HepG2 (cell line): ENCODE results near the gene NRG3. TPM values are rescaled to one million over a fixed set of nuclear protein-coding genes. Genes with fewer than 3 reads are reported as not detected.

ENCODE experiments used
- ATAC-seq: fragments of 200-7000 bp; cut with Tn5 transposase; 3 replicates; pipeline ENCODE4 v1.9.1; 2020; ENCODE audit warnings: mild to moderate bottlenecking, moderate library complexity
- BruUV-seq: library from RNA; stranded (reverse); fragments of 400-500 nt; replicated peaks from 2 replicates; lab custom pipeline; 2021; lab: Mats Ljungman, UMichigan
- CTCF ChIA-PET: fragments of 300-600 bp; formaldehyde crosslinking; extraction: SDS; loops from one replicate; lab custom pipeline; 2021; ENCODE audit warnings: low total read pairs, inconsistent platforms, low intra/inter-chr PET ratio; lab: Yijun Ruan, JAX
- POLR2A ChIA-PET: fragments of 350-600 bp; sonication (Branson Sonifier 250); formaldehyde crosslinking; loops from one replicate; lab custom pipeline; 2020; ENCODE audit warnings: antibody characterized with exemption, inconsistent platforms; lab: Yijun Ruan, JAX
- DNase-seq: peaks from one replicate; pipeline ENCODE4 v3.0.0-alpha.2; 2015; ENCODE audit warnings: low spot score
- FAIRE-seq: peaks from 3 replicates; lab custom pipeline; 2011; peaks lifted over from hg19 to GRCh38; lab: Jason Lieb, UNC
- H2AFZ ChIP-seq: one replicate; pipeline ENCODE4 v1.6.1; 2011; ENCODE audit warnings: low read length, inconsistent platforms
- H3K27ac ChIP-seq: fragments of 300-600 bp; 3 replicates; pipeline ENCODE4 v1.8.0; 2011; ENCODE audit warnings: mixed run types, mild to moderate bottlenecking, mixed read lengths, low read length, inconsistent platforms; ENCODE audit not compliant: insufficient read depth; ENCODE audit errors: extremely low read length
- H3K27me3 ChIP-seq, 2 experiments: fragments of 200-600 bp in 1 of 2; 2 replicates in 1 of 2; 3 replicates in 1 of 2; pipeline versions ENCODE4 v1.6.0 to v1.8.0; 2011; ENCODE audit warnings: low read length in 2 of 2, mild to moderate bottlenecking in 2 of 2, moderate library complexity in 2 of 2, inconsistent platforms in 1 of 2; ENCODE audit not compliant: insufficient read depth in 2 of 2, control insufficient read depth in 1 of 2
- H3K36me3 ChIP-seq, 2 experiments: fragments of 200-600 bp in 1 of 2; replicated peaks in 1 of 2; 2 replicates in 1 of 2; 3 replicates in 1 of 2; pipeline versions ENCODE4 v1.5.1 to v1.8.0; 2011; ENCODE audit warnings: low read length in 2 of 2, inconsistent platforms in 1 of 2; ENCODE audit not compliant: insufficient read depth in 2 of 2, control insufficient read depth in 1 of 2
- H3K4me1 ChIP-seq: 2 replicates; pipeline ENCODE4 v1.5.1; 2012; ENCODE audit warnings: low read length, inconsistent platforms; ENCODE audit not compliant: insufficient read depth
- H3K4me2 ChIP-seq: 2 replicates; pipeline ENCODE4 v1.6.0; 2011; ENCODE audit warnings: low read depth, low read length, inconsistent platforms
- H3K4me3 ChIP-seq, 3 experiments: fragments of 200-600 bp in 1 of 3; sonication (generic), shearing (Covaris generic) in 1 of 3; replicated peaks in 1 of 3; 2 replicates each; pipeline ENCODE4 v1.5.1; 2011 to 2016; ENCODE audit warnings: low read length in 3 of 3, inconsistent platforms in 2 of 3, low read depth in 2 of 3, mild to moderate bottlenecking in 2 of 3, control low read depth in 1 of 3, mixed read lengths in 1 of 3; ENCODE audit not compliant: insufficient read depth in 1 of 3
- H3K79me2 ChIP-seq: one replicate; pipeline ENCODE4 v1.6.1; 2011; ENCODE audit warnings: low read length, inconsistent platforms; ENCODE audit not compliant: insufficient read depth
- H3K9ac ChIP-seq: 2 replicates; pipeline ENCODE4 v1.6.0; 2011; ENCODE audit warnings: mild to moderate bottlenecking, low read depth, low read length, inconsistent platforms; ENCODE audit not compliant: insufficient read depth
- H3K9me3 ChIP-seq: 2 replicates; pipeline ENCODE4 v1.5.1; 2012; ENCODE audit warnings: mild to moderate bottlenecking, low read length
- H4K20me1 ChIP-seq: 2 replicates; pipeline ENCODE4 v1.6.0; 2011; ENCODE audit warnings: inconsistent platforms, mild to moderate bottlenecking, low read length, moderate library complexity; ENCODE audit not compliant: insufficient read depth
- FOSL1 ChIP-seq: sonication (generic); formaldehyde crosslinking; IDR thresholded peaks from 2 replicates; pipeline ENCODE4 v1.9.0; 2021; ENCODE audit warnings: missing genetic modification reagents, borderline replicate concordance
- FOXC1 ChIP-seq: sonication (generic); formaldehyde crosslinking; IDR thresholded peaks from 2 replicates; pipeline ENCODE4 v1.8.0; 2022; ENCODE audit warnings: mild to moderate bottlenecking, missing genetic modification reagents, borderline replicate concordance
- IRX3 ChIP-seq: sonication (generic); formaldehyde crosslinking; IDR thresholded peaks from 2 replicates; pipeline ENCODE4 v1.8.1; 2023; ENCODE audit warnings: mild to moderate bottlenecking, low read depth, missing genetic modification reagents, borderline replicate concordance
- KLF12 ChIP-seq: sonication (generic); formaldehyde crosslinking; IDR thresholded peaks from 2 replicates; pipeline ENCODE4 v1.4.0; 2020; ENCODE audit warnings: missing genetic modification reagents, borderline replicate concordance
- RXRB ChIP-seq: IDR thresholded peaks from 2 replicates; pipeline ENCODE4 v1.6.1; 2016; ENCODE audit warnings: borderline replicate concordance, missing genetic modification reagents, missing compliant biosample characterization
- SMAD3 ChIP-seq: sonication (generic); formaldehyde crosslinking; IDR thresholded peaks from 2 replicates; pipeline ENCODE4 v1.4.0; 2020; ENCODE audit warnings: missing genetic modification reagents
- ZBTB3 ChIP-seq: sonication (generic); formaldehyde crosslinking; IDR thresholded peaks from 2 replicates; pipeline ENCODE4 v1.4.0; 2020; ENCODE audit warnings: low read depth, mild to moderate bottlenecking, moderate library complexity, missing genetic modification reagents, borderline replicate concordance
- ZNF138 ChIP-seq: sonication (generic); formaldehyde crosslinking; IDR thresholded peaks from 2 replicates; pipeline ENCODE4 v1.5.0; 2020; ENCODE audit warnings: mild to moderate bottlenecking, low read depth, missing genetic modification reagents
- WGBS: methylation state at CpG from one replicate; pipeline ENCODE4 v1.1.6; 2017; ENCODE audit warnings: low lambda C conversion rate; 5-methylcytosine and 5-hydroxymethylcytosine counted together
- in situ Hi-C: cut with HindIII; loops from 2 replicates; pipeline ENCODE4 v1.10.0; 2017; ENCODE audit warnings: low pct_unique_long_range_greater_than_20kb; ENCODE audit not compliant: extremely low pct_ligation_motif_present
- intact Hi-C: fragments of 100-400 bp; cut with micrococcal nuclease; formaldehyde crosslinking; loops from one replicate; pipeline ENCODE4 v1.10.0; 2022; ENCODE audit not compliant: unreplicated experiment
- polyA plus RNA-seq, 8 experiments: library from polyadenylated mRNA; depleted of rRNA in 3 of 8; stranded (reverse) in 7 of 8; unstranded in 1 of 8; fragments of >200 nt; fragmentation: Illumina TruSeq in 4 of 8; extraction: Trizol in 4 of 8; gene quantifications; 2 replicates each; pipeline versions ENCODE4 v1.2.1 to v1.2.3, GENCODE V29; 2011 to 2016; ENCODE audit warnings: low read depth in 4 of 8, missing spikeins in 1 of 8, mixed read lengths in 1 of 8; ENCODE audit not compliant: insufficient read depth in 1 of 8
- total RNA-seq, 5 experiments: library from RNA; depleted of rRNA; stranded (reverse); fragments of >200 nt; fragmentation: Illumina TruSeq; extraction: Trizol; gene quantifications; 2 replicates each; pipeline ENCODE4 v1.2.3, GENCODE V29; 2016; ENCODE audit warnings: low read depth in 1 of 5
- TF ChIP-seq, protein P1 (sequence below): sonication (generic); formaldehyde crosslinking; IDR thresholded peaks from 2 replicates; pipeline ENCODE4 v1.5.1; 2020; ENCODE audit warnings: missing genetic modification reagents, mild to moderate bottlenecking, borderline replicate concordance

The NRG3 gene
- total and polyA plus RNA-seq, 2 of the 13 experiments (the other 11 are each of a cell fraction or from before 2014, with no cell fraction given) = not detected

DNA sequence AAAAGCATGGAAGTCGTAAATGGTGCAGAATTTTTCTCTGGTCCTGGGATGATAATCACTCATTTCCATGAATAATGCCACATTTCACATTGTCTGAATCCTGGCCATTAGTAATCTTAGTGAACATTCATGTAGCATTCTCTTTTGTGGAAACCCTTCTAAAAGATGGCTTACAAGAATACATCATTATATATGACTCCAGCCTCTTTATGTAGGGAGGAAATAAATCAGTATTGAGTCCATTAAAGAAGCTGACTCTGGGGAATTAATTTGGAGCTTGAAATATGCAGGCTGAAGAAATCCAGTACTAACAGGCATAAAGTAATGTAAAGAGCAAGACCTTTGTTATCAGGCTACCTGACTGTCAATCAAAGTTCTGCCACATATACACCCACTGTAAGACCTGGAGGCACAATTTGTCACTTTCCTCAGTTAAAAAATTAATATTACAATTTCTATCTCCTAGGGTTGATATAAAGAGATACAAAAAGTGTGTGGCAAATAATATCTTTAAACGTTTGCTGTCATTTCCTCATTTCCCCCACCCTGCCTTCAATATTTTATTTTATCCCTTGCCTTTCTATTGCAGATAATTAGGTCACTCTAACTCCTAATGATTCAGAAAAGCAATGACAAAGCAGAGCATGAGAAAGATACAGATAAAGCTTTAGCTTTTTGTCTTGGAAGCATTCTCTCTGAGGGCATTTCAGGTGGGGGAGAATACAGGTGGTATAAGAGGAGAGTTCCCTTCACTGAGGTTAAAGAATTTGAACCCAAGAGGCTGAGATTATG, 1142.3 kb downstream of the NRG3 start:
- CTCF ChIA-PET = no interaction called here
- 0% methylated on average over 2 of the region's 2 CpGs for WGBS
- Histone ChIP-seq H3K9ac (no peak overlapping the region), H3K36me3 (no peaks in the 10 kb centered on the region), H3K79me2 (no peaks in the 10 kb centered on the region), H3K4me3 (no peak overlapping the region), H3K27ac (no peak overlapping the region), H2AFZ (no peak overlapping the region), H4K20me1 (no peaks in the 10 kb centered on the region), H3K9me3 (peaks cover 36% of the 10 kb centered on the region), H3K4me1 (no peaks in the 10 kb centered on the region), H3K4me2 (no peak overlapping the region), H3K27me3 (no peaks in the 10 kb centered on the region)
- no TSS peak for BruUV-seq
- POLR2A ChIA-PET = no interaction called here
- FAIRE-seq = no peak
- DNase-seq = no peak
- in situ Hi-C loops (no loop called here), intact Hi-C loops (no loop called here)
- no peak for ATAC-seq
- no peak for TF ChIP-seq FOXC1 (CRISPR knock-in tag)
- no peak for TF ChIP-seq FOSL1 (CRISPR knock-in tag)
- no peak for TF ChIP-seq RXRB (CRISPR knock-in tag)
- TF ChIP-seq IRX3 = no peak
- no peak for TF ChIP-seq ZNF138
- TF ChIP-seq, protein P1, sequence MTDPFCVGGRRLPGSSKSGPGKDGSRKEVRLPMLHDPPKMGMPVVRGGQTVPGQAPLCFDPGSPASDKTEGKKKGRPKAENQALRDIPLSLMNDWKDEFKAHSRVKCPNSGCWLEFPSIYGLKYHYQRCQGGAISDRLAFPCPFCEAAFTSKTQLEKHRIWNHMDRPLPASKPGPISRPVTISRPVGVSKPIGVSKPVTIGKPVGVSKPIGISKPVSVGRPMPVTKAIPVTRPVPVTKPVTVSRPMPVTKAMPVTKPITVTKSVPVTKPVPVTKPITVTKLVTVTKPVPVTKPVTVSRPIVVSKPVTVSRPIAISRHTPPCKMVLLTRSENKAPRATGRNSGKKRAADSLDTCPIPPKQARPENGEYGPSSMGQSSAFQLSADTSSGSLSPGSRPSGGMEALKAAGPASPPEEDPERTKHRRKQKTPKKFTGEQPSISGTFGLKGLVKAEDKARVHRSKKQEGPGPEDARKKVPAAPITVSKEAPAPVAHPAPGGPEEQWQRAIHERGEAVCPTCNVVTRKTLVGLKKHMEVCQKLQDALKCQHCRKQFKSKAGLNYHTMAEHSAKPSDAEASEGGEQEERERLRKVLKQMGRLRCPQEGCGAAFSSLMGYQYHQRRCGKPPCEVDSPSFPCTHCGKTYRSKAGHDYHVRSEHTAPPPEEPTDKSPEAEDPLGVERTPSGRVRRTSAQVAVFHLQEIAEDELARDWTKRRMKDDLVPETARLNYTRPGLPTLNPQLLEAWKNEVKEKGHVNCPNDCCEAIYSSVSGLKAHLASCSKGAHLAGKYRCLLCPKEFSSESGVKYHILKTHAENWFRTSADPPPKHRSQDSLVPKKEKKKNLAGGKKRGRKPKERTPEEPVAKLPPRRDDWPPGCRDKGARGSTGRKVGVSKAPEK (CRISPR knock-in tag) = no peak
- no peak for TF ChIP-seq SMAD3 (CRISPR knock-in tag)
- no peak for TF ChIP-seq KLF12
- TF ChIP-seq ZBTB3 (CRISPR knock-in tag) = no peak
